ENCODE measurements around the gene HECTD2.
"Not testable (repeated sequence)": the region's sequence is repeated elsewhere in the genome, so short reads cannot be mapped to it uniquely, and the experiment has no call there.

HECTD2 gene

DNA sequence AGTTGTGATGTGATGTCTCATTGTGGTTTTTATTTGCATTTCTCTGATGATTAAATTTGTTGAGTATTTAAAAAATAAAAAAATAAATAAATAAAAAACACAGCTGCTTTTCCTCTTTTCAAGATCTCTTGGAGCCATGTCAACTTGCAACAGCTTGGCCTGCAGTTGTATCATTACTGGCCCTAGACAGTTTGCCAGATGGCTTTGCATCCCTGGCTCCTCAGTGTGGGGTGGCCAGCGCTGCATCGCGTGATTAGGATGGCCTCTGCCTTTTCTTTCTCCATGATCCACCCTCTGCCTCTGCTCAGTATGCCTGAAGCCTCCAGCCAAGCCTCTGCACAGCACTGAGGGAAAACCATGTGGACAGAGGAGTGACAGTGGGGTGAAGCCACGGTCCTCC, 126.0 kb downstream of the HECTD2 start:
- in situ Hi-C loops (cut with HindIII; ENCODE audit: low sequenced_read_pairs): no loop called here

DNA sequence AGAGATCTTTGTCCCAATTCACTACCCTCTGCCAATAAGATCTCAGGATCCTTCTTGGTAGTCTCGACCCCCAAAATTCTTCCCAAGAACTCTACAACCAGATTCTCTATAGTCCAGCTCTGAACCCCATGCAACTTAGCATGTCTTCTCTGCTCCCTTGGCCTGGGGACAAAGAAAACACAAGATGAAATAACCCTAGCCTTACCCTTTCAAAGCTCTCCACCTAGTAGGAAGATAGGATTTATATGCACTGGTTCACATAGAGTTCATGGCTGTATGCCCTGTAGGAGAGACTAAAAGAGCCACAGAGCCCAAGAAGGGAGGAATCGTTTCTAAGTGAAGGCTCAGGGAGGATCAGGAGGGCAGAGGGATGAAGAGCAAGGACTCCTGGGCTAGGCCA, 126.6 kb downstream of the HECTD2 start:
- in situ Hi-C loops (cut with HindIII; ENCODE audit: low sequenced_read_pairs): no loop called here

DNA sequence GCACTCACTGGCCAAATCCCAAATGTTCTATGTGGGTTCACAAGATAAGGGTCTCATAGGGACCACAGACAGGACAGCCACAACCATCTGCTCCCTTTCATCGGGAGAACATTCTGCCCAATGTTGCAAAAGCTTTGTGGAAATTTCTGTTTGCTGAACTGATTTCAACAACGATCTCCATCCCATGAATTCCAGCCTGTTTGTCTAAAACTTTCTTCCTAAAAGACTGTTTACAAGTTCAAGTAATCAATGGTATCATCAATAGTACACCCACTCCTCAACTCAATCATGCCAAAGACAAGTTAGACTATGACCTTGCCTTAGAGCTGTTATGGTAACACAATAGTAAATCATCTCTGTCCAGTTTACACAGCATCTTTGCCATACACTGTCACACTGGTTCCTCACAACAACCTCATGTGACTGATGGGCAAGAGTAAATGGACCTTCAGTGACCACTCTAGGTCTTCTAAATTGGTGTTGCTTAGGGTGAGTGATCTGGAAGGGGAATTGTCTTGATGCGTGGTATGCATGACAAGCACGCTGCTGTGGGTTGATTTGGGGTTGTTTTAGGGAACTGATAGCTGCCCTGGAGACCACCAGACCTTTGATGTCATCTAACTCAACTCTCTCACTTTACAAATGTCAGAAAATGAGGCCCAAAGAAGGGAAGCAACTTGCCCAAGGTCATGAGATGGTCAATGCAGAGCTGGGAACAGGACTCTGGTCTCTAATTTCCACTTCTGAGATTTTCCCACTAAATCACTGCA, 127.7 kb downstream of the HECTD2 start:
- in situ Hi-C loops (cut with HindIII; ENCODE audit: low sequenced_read_pairs): no loop called here

- in situ Hi-C loops (cut with HindIII; ENCODE audit: low sequenced_read_pairs): no loop called here
Measured at GRCh38 chr10:91539930-91540329, 129.8 kb downstream of the HECTD2 start.

DNA sequence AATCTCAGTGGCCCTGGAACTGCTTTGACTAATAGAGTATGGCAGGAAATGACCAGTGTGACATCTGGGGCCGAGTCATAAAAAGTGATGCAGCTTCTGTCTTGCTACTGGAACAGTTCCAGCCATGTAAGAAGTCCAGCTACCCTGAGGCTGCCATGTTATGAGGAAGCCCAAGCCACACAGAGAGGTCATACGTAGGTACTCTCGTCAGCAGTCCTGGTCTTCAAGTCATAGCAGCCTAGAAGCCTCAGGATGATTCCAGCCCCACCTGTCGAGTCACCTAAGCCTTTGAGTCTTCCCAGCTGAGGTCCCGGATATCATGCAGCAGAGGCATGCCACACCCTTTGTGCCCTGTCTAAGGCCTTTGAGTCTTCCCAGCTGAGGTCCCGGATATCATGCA, 130.6 kb downstream of the HECTD2 start:
- in situ Hi-C loops (cut with HindIII; ENCODE audit: low sequenced_read_pairs): no loop called here

- in situ Hi-C loops (cut with HindIII; ENCODE audit: low sequenced_read_pairs): no loop called here
Measured at GRCh38 chr10:91541481-91541880, 131.3 kb downstream of the HECTD2 start.

- in situ Hi-C loops (cut with HindIII; ENCODE audit: low sequenced_read_pairs): no loop called here
Measured at GRCh38 chr10:91545384-91545783, 135.2 kb downstream of the HECTD2 start.

DNA sequence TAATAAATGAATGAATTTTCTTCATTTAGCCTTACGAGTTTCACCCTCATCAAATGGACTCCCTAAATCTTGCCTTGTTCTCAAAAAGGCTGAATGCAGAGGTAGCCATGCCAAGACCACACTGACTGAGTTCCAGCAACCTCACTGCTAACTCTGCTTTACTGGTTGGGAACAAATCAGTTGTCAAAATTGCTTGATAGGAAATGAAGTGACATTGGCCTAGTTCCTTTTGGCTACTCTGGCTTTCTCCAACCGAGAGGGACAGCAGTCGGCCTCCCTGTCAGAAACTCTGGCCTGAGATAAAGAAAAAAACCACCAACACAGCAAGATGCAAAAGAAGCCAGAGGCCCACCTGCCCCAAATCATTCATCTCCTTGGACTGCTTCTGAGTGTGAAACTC, 135.7 kb downstream of the HECTD2 start:
- in situ Hi-C loops (cut with HindIII; ENCODE audit: low sequenced_read_pairs): no loop called here

DNA sequence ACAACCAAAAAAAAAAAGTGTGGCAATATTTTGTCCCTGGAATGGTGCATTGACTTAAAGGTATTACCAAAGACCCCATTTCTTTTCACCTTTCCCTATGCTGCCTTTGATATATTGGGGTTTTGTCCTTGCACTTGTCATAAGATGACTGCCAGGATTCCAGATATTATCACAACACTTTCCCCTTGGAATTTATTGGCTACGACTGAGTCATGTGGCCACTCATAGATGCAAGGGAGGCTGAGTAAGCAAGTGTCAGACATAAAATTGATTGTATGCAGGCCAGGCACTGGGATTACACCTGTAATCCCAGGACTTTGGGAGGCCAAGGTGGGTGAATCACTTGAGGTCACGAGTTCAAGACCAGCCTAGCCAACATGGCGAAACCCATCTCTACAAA, 139.1 kb downstream of the HECTD2 start:
- in situ Hi-C loops (cut with HindIII; ENCODE audit: low sequenced_read_pairs): no loop called here

- in situ Hi-C loops (cut with HindIII; ENCODE audit: low sequenced_read_pairs): no loop called here
Measured at GRCh38 chr10:91550021-91550420, 139.9 kb downstream of the HECTD2 start.

DNA sequence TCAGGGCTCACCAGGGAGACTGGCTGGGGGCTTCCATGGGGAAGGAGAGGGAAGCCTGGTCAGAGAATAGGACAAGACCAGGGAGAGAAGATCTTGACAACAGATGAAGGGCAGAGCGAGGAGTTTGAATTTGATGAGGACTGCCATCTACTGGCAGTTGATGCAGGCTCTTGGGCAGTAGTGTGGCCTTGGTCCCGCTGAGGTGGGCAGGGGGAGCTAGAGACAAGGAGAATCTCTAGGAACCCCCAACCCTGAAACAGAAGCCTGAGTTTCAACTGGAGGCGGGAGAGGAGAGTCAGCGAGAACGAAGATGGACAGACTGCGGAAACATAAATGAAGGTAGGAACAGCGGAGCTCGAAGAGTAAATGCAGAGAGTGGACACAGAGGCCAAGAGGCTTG, 141.7 kb downstream of the HECTD2 start:
- in situ Hi-C loops (cut with HindIII; ENCODE audit: low sequenced_read_pairs): no loop called here

DNA sequence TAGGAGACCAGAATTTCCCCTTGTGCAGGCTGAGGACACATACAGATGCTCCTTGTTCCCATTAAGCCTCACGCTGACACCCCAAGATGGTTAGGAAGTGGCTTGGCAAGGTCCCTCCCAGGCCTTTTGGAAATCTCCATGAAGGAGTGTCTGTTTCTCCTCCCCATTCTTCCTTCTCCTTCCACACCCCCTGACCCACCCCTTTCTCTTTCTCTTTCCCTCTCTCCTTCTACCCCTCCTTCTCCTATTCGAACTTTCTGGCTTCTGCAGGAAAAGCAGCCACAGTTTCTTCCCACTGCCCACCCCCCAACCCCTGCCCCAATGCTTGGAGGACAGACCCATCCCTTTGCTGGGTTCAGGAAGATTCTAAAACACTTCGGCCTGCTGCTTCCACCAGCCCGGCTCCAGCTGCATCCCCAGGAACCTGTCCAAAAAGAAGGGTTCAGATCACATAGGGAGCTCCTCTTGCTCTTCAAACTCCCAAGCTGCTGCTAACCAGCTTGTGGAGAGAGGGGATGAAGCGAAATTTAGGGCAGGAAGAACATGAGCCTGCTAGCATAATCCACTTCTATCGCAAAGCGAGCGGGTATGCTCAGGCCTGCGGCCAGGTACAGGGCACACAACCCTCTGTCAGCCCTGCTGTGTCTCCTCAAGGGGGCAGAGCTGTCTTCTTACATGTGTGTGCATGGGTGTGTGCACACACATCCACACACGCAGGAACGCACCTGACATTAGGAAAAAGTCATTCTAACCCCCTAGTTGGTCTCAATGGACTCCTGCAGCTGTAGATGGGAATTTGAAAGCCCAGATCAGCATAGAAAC, 142.3 kb downstream of the HECTD2 start:
- in situ Hi-C loops (cut with HindIII; ENCODE audit: low sequenced_read_pairs): no loop called here

GRCh38 chr10:91555455-91555854, 145.3 kb downstream of the HECTD2 start:
- in situ Hi-C loops (cut with HindIII; ENCODE audit: low sequenced_read_pairs): no loop called here

GRCh38 chr10:91556691-91557566, 146.8 kb downstream of the HECTD2 start:
- in situ Hi-C loops (cut with HindIII; ENCODE audit: low sequenced_read_pairs): no loop called here

- in situ Hi-C loops (cut with HindIII; ENCODE audit: low sequenced_read_pairs): no loop called here
Measured at GRCh38 chr10:91557651-91558111, 147.5 kb downstream of the HECTD2 start.

- in situ Hi-C loops (cut with HindIII; ENCODE audit: low sequenced_read_pairs): no loop called here
Measured at GRCh38 chr10:91558473-91558872, 148.3 kb downstream of the HECTD2 start.

- in situ Hi-C loops (cut with HindIII; ENCODE audit: low sequenced_read_pairs): no loop called here
Measured at GRCh38 chr10:91559169-91559568, 149.0 kb downstream of the HECTD2 start.

DNA sequence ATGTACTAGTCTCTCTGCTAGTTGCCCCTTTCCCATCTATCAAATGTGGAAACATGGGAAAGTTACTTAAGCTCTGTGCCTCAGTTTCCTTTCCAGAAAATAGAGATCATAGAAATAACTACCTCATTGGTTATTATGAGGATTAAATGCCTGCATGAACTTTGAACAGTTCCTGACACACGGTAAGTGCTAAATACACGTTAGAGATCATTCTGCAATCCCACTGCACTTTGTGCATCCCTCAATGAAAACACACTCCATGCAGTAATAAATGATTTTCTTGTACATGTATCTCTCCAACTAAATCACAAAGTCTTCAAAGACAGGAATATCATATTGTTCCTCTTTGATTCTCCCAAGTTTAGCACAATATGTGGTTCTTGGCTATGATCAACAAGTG, 149.6 kb downstream of the HECTD2 start:
- in situ Hi-C loops (cut with HindIII; ENCODE audit: low sequenced_read_pairs): no loop called here

GRCh38 chr10:91560827-91561226, 150.7 kb downstream of the HECTD2 start:
- in situ Hi-C loops (cut with HindIII; ENCODE audit: low sequenced_read_pairs): not testable (repeated sequence)

DNA sequence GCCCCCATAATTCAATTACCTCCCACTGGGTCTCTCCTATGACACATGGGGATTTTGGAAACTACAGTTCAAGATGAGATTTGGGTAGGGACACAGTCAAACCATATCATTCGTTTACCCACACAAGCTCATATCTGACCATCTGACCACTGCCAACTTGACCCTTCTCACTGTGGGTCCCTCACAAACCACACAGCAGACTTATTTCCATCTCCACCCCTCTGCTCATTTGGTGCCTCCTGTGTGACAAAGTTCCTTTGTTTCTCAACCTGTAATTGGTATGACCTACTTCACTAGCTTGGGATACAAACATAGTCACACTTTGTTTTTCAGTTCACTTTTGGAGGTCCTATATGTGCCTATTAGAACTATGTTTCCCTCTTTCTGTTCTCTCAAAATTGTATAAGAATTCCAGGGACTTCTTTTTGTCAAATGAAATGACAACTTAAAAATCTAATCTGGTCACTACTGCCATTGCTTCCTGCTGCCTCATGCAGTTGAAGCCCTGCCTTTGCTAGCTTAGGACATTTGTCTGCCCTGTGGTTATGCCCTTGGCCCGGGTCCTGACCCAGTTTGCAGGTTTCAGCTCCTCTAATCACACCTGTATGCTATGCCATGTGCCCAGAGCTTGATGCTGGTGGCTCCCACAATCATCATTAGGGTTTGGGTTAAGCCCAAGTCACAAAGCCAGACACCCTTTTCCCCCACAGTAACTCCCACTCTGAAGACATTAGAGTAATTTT, 152.9 kb downstream of the HECTD2 start:
- in situ Hi-C loops (cut with HindIII; ENCODE audit: low sequenced_read_pairs): no loop called here

Data from DLD1 (cell line).